Endothelial cell (in vitro differentiated cells): ENCODE data around the gene EZH1. TPM values are rescaled to one million over a fixed set of nuclear protein-coding genes. Genes with fewer than 3 reads are reported as not detected.

Experiments used
- DNase-seq: peaks from one replicate; pipeline ENCODE4 v3.0.0; 2021; ENCODE audit warnings: low spot score
- H3K27ac Mint-ChIP-seq: one replicate; pipeline ENCODE4 v1.8.0; 2021; ENCODE audit warnings: mixed read lengths, inconsistent platforms; ENCODE audit not compliant: unreplicated experiment
- H3K27me3 Mint-ChIP-seq: one replicate; pipeline ENCODE4 v1.8.0; 2021; ENCODE audit warnings: mild to moderate bottlenecking, moderate library complexity, mixed read lengths, inconsistent platforms; ENCODE audit not compliant: unreplicated experiment
- H3K36me3 Mint-ChIP-seq: one replicate; pipeline ENCODE4 v1.8.0; 2021; ENCODE audit warnings: mild to moderate bottlenecking, low read depth, mixed read lengths, inconsistent platforms; ENCODE audit not compliant: unreplicated experiment
- H3K4me1 Mint-ChIP-seq: one replicate; pipeline ENCODE4 v1.8.0; 2021; ENCODE audit warnings: mild to moderate bottlenecking, mixed read lengths, inconsistent platforms; ENCODE audit not compliant: unreplicated experiment
- H3K4me3 Mint-ChIP-seq: one replicate; pipeline ENCODE4 v1.8.0; 2021; ENCODE audit warnings: mild to moderate bottlenecking, mixed read lengths, inconsistent platforms; ENCODE audit not compliant: unreplicated experiment
- H3K9me3 Mint-ChIP-seq: one replicate; pipeline ENCODE4 v1.8.0; 2021; ENCODE audit warnings: mixed read lengths, inconsistent platforms; ENCODE audit not compliant: unreplicated experiment
- total RNA-seq: library from RNA; stranded (reverse); fragmentation: NEBNext Ultra II Directional; extraction: Animal tissue kit (Norgen Biotek cat#: 25700); gene quantifications from one replicate; pipeline ENCODE4 v1.2.1, GENCODE V29; 2021; ENCODE audit not compliant: unreplicated experiment
- TF ChIP-seq, protein P1 (sequence below): fragments of 200-600 bp; sonication (generic); IDR thresholded peaks from one replicate; pipeline ENCODE4 v1.5.0; 2021; ENCODE audit warnings: antibody characterized with exemption; ENCODE audit not compliant: unreplicated experiment

Gene EZH1
- total RNA-seq, 1 donor from 2014 or later = 31.7 TPM

DNA sequence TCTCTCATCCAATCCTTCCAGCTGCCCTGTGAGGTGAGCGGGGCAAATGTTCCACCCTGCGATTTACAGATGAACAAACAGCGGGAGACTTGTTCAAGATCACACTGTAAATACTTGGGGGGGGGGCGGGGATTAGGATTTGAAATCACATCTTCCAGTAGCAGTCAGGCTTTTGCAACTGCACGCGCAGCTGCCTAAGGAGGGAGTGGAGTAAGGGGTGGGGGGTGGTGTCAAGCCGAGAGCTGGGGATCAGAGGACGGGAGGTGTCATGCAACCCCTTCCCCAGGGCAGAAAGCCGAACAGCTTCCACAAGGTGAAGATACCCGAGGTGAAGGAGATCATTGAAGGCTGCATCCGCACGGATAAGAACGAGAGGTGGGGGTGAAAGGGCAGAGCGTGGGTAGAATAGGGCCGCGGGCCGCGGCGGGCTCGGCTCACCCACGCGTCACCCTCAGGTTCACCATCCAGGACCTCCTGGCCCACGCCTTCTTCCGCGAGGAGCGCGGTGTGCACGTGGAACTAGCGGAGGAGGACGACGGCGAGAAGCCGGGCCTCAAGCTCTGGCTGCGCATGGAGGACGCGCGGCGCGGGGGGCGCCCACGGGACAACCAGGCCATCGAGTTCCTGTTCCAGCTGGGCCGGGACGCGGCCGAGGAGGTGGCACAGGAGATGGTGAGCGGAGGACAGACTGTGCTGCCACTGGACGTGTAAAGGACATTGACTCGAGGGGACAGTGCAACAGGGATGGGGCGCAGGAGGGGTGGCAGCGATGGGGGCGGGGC lies 40.2 kb upstream of the EZH1 start:
- Mint-ChIP-seq H3K4me3 (no peak overlapping the region), H3K36me3 (peaks cover 27% of the 10 kb centered on the region), H3K27me3 (peaks cover 13% of the 10 kb centered on the region), H3K4me1 (peaks cover 24% of the 10 kb centered on the region), H3K9me3 (no peaks in the 10 kb centered on the region), H3K27ac (no peak overlapping the region)
- TF ChIP-seq, protein P1, sequence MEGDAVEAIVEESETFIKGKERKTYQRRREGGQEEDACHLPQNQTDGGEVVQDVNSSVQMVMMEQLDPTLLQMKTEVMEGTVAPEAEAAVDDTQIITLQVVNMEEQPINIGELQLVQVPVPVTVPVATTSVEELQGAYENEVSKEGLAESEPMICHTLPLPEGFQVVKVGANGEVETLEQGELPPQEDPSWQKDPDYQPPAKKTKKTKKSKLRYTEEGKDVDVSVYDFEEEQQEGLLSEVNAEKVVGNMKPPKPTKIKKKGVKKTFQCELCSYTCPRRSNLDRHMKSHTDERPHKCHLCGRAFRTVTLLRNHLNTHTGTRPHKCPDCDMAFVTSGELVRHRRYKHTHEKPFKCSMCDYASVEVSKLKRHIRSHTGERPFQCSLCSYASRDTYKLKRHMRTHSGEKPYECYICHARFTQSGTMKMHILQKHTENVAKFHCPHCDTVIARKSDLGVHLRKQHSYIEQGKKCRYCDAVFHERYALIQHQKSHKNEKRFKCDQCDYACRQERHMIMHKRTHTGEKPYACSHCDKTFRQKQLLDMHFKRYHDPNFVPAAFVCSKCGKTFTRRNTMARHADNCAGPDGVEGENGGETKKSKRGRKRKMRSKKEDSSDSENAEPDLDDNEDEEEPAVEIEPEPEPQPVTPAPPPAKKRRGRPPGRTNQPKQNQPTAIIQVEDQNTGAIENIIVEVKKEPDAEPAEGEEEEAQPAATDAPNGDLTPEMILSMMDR = no peak
- DNase-seq = no peak

DNA sequence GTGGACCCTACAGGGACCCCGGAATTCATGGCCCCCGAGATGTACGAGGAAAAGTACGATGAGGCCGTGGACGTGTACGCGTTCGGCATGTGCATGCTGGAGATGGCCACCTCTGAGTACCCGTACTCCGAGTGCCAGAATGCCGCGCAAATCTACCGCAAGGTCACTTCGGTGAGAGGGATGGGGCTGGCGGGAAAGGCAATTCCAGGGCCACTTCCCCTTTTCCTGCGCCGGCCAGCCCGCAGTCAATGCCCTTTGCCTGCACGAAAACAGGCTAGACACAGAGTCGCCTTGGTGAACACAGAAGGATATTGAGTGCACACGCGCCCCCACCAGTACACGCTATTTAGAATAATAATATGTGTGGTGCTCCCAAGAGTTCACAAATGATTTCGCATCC lies 39.6 kb upstream of the EZH1 start:
- DNase-seq = no peak
- Mint-ChIP-seq H3K36me3 (peaks cover 24% of the 10 kb centered on the region), H3K27me3 (peaks cover 13% of the 10 kb centered on the region), H3K27ac (no peak overlapping the region), H3K9me3 (no peaks in the 10 kb centered on the region), H3K4me3 (no peak overlapping the region), H3K4me1 (peaks cover 28% of the 10 kb centered on the region)
- TF ChIP-seq, protein P1 = no peak

DNA sequence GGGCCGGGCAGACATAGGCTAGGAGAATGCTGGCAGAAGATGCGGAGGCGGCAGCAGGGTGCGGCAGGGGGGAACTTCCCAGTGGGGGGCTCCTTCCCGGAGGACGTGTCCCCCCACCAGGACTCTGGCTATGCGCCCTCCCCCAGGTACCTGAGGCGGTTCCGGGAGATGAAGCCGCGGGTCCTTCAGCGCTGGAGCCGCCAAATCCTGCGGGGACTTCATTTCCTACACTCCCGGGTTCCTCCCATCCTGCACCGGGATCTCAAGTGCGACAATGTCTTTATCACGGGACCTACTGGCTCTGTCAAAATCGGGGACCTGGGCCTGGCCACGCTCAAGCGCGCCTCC lies 38.9 kb upstream of the EZH1 start:
- no peak overlapping the region for H3K27ac Mint-ChIP-seq
- peaks cover 20% of the 10 kb centered on the region for H3K36me3 Mint-ChIP-seq
- no peaks in the 10 kb centered on the region for H3K9me3 Mint-ChIP-seq
- DNase-seq = no peak
- H3K27me3 Mint-ChIP-seq = peaks cover 12% of the 10 kb centered on the region
- H3K4me3 Mint-ChIP-seq = peak overlapping the region; percentile 6
- H3K4me1 Mint-ChIP-seq = peaks cover 31% of the 10 kb centered on the region
- TF ChIP-seq, protein P1 = no peak

DNA sequence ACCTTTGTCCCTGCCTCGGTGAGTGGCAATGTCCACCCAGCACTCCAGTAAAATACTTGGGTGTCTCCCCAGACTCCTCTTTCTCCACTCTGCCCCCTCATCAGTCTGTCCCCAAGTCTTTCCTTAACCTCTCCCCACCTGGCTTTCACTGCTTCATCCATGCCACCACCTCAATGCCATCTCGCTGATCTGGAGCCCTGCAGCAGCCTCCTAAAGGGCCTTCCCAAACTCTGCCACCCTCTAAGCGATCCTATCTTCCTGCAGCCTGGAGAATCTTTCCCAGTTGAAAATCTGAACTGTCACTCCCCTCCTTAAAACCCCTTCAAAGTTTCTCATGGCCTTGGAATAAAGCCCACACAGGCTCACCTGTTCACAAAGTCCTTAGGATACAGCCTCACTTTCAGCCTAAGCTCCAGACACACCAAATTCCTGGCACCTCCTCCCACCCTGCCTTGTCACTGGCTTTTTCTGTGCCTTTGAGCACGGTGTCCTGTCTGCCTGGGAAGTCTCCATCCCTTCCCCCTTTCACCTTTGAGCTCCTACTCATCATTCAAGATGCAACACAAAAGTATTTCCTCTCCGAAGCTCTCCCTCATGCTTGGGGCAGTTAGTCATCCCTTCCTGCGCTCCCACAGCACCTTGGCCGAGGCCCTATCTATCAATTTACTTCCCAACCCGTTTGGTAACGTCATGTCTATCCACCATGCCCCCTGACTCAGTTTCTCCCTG lies 38.4 kb upstream of the EZH1 start:
- Mint-ChIP-seq H3K9me3 (no peaks in the 10 kb centered on the region), H3K4me3 (peak overlapping the region; percentile 6), H3K36me3 (peaks cover 18% of the 10 kb centered on the region), H3K4me1 (peaks cover 31% of the 10 kb centered on the region), H3K27ac (peak overlapping the region; percentile 81), H3K27me3 (peaks cover 13% of the 10 kb centered on the region)
- no peak for DNase-seq
- TF ChIP-seq, protein P1 = no peak
